A673 (cell line): ENCODE results near the gene VPS16. TPM values are rescaled to one million over a fixed set of nuclear protein-coding genes. Genes with fewer than 3 reads are reported as not detected.

ENCODE experiments used
- BruUV-seq: library from RNA; stranded (reverse); fragments of 400-500 nt; replicated peaks from 2 replicates; lab custom pipeline; 2021; lab: Mats Ljungman, UMichigan
- CTCF ChIA-PET: fragments of 300-600 bp; sonication (Branson Sonifier 250); formaldehyde crosslinking; loops from one replicate; lab custom pipeline; 2022; ENCODE audit warnings: antibody characterized with exemption; lab: Charles Lee
- POLR2A ChIA-PET: fragments of 300-600 bp; sonication (Branson Sonifier 250); formaldehyde crosslinking; loops from one replicate; lab custom pipeline; 2022; ENCODE audit warnings: antibody characterized with exemption; ENCODE audit not compliant: low non-redundant PET; lab: Charles Lee
- DNase-seq: peaks from one replicate; pipeline ENCODE4 v3.0.0-alpha.2; 2015; ENCODE audit warnings: low spot score
- H3K27ac ChIP-seq: fragments of 200-600 bp; sonication (generic); 2 replicates; pipeline ENCODE4 v1.5.1; 2016; ENCODE audit warnings: mixed run types, low read depth, mild to moderate bottlenecking, mixed read lengths, antibody characterized with exemption, low read length; ENCODE audit not compliant: poor library complexity, severe bottlenecking
- H3K27me3 ChIP-seq: fragments of 200-600 bp; sonication (generic); replicated peaks from 2 replicates; pipeline ENCODE4 v1.6.1; 2017; ENCODE audit warnings: mixed run types, low read depth, mild to moderate bottlenecking, mixed read lengths, antibody characterized with exemption, low read length; ENCODE audit not compliant: insufficient read depth, poor library complexity
- H3K36me3 ChIP-seq: fragments of 200-600 bp; sonication (generic); 2 replicates; pipeline ENCODE4 v1.6.1; 2016; ENCODE audit warnings: mixed run types, mild to moderate bottlenecking, mixed read lengths, antibody characterized with exemption, low read length; ENCODE audit not compliant: insufficient read depth, poor library complexity, severe bottlenecking
- H3K4me1 ChIP-seq: fragments of 200-600 bp; sonication (generic); 2 replicates; pipeline ENCODE4 v1.6.1; 2017; ENCODE audit warnings: mixed run types, mild to moderate bottlenecking, mixed read lengths, antibody characterized with exemption, low read length; ENCODE audit not compliant: insufficient read depth, poor library complexity, severe bottlenecking
- H3K4me3 ChIP-seq: fragments of 200-600 bp; sonication (generic); 2 replicates; pipeline ENCODE4 v1.5.1; 2016; ENCODE audit warnings: low read depth, mixed run types, mild to moderate bottlenecking, mixed read lengths, low read length; ENCODE audit not compliant: poor library complexity, severe bottlenecking
- H3K9me3 ChIP-seq: fragments of 200-600 bp; sonication (generic); 2 replicates; pipeline ENCODE4 v1.6.1; 2016; ENCODE audit warnings: mixed run types, low read depth, mild to moderate bottlenecking, mixed read lengths, antibody characterized with exemption, low read length; ENCODE audit not compliant: poor library complexity, severe bottlenecking
- EZH2 ChIP-seq: fragments of 200-600 bp; sonication (generic); IDR thresholded peaks from 2 replicates; pipeline ENCODE4 v1.6.1; 2017; ENCODE audit warnings: borderline replicate concordance, low read depth, mild to moderate bottlenecking, mixed read lengths, antibody characterized with exemption, low read length; ENCODE audit not compliant: poor library complexity, severe bottlenecking
- intact Hi-C: fragments of 100-400 bp; cut with micrococcal nuclease; formaldehyde crosslinking; loops from one replicate; pipeline ENCODE4 v1.10.0; 2022; ENCODE audit not compliant: unreplicated experiment
- total RNA-seq: library from RNA; stranded (reverse); gene quantifications from 2 replicates; pipeline ENCODE4 v1.2.3, GENCODE V29; 2021
- TF ChIP-seq, protein P1 (sequence below): fragments of 300-800, 200-600 bp; sonication (generic); conservative IDR thresholded peaks from 2 replicates; pipeline ENCODE4 v1.5.1; 2017; ENCODE audit warnings: low read depth, mild to moderate bottlenecking, antibody characterized with exemption, low read length, moderate library complexity, mixed read lengths

VPS16 gene
- total RNA-seq, 1 experiment from 2014 or later = 37.8 TPM

GRCh38 chr20:2801286-2801728, 39.2 kb upstream of the VPS16 start:
- TF ChIP-seq, protein P1, sequence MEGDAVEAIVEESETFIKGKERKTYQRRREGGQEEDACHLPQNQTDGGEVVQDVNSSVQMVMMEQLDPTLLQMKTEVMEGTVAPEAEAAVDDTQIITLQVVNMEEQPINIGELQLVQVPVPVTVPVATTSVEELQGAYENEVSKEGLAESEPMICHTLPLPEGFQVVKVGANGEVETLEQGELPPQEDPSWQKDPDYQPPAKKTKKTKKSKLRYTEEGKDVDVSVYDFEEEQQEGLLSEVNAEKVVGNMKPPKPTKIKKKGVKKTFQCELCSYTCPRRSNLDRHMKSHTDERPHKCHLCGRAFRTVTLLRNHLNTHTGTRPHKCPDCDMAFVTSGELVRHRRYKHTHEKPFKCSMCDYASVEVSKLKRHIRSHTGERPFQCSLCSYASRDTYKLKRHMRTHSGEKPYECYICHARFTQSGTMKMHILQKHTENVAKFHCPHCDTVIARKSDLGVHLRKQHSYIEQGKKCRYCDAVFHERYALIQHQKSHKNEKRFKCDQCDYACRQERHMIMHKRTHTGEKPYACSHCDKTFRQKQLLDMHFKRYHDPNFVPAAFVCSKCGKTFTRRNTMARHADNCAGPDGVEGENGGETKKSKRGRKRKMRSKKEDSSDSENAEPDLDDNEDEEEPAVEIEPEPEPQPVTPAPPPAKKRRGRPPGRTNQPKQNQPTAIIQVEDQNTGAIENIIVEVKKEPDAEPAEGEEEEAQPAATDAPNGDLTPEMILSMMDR = no peak
- TF ChIP-seq EZH2 = no peak
- H3K27ac ChIP-seq = no peak overlapping the region
- no peaks in the 10 kb centered on the region for H3K36me3 ChIP-seq
- ChIA-PET CTCF (no interaction called here), POLR2A (no interaction called here)
- DNase-seq = no peak
- H3K4me1 ChIP-seq = peaks cover 5% of the 10 kb centered on the region
- H3K27me3 ChIP-seq = peaks cover 70% of the 10 kb centered on the region
- H3K4me3 ChIP-seq = no peak overlapping the region
- H3K9me3 ChIP-seq = no peaks in the 10 kb centered on the region
- intact Hi-C loops = no loop called here
- BruUV-seq = no TSS peak

DNA sequence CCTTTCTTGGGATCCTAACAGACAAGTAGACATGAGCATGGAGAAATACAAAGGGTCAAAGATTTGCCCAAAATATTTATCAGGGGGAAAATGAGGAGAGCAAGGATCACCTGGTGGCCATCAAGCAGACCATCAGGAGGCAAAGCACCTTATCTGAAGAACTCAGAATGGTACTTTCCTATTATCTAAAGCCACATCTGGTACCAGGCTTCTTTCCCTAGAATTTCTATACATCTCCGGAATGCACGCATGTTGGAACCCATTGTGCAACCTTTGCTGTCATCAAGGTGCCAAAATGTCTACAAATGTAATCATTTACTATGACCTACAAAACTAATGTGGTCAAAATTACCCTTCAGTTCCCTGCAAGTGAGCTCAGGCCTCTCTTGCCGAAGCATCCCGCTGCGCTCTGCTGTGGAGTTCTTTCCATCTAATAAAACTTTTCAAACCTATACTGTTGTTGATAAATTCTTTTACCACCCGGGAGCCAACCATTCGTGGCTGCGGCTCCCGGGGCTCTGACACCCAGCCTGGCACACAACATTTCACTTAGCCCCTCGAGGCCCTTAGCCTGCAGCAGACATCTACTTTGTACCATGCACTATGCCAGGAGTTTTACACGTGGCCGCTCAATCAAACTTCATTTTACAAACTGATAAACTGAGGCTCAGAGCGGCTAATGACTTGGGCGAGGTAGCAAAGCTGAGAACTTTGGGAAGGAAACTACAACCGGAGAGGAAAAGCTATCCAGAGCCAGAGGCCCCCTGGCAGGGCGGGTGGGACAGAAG, 36.3 kb upstream of the VPS16 start:
- no peak for DNase-seq
- H3K36me3 ChIP-seq = no peaks in the 10 kb centered on the region
- peaks cover 66% of the 10 kb centered on the region for H3K27me3 ChIP-seq
- H3K27ac ChIP-seq = no peak overlapping the region
- no peaks in the 10 kb centered on the region for H3K9me3 ChIP-seq
- peaks cover 5% of the 10 kb centered on the region for H3K4me1 ChIP-seq
- POLR2A ChIA-PET = no interaction called here
- intact Hi-C loops = no loop called here
- CTCF ChIA-PET = interaction anchor here (0.9 kb wide), 1 partner anchor 49 kb away, joined by 3 read pairs; no protein-coding TSS in a partner anchor
- no peak overlapping the region for H3K4me3 ChIP-seq
- TF ChIP-seq, protein P1 = no peak
- TF ChIP-seq EZH2 = no peak
- no TSS peak for BruUV-seq

DNA sequence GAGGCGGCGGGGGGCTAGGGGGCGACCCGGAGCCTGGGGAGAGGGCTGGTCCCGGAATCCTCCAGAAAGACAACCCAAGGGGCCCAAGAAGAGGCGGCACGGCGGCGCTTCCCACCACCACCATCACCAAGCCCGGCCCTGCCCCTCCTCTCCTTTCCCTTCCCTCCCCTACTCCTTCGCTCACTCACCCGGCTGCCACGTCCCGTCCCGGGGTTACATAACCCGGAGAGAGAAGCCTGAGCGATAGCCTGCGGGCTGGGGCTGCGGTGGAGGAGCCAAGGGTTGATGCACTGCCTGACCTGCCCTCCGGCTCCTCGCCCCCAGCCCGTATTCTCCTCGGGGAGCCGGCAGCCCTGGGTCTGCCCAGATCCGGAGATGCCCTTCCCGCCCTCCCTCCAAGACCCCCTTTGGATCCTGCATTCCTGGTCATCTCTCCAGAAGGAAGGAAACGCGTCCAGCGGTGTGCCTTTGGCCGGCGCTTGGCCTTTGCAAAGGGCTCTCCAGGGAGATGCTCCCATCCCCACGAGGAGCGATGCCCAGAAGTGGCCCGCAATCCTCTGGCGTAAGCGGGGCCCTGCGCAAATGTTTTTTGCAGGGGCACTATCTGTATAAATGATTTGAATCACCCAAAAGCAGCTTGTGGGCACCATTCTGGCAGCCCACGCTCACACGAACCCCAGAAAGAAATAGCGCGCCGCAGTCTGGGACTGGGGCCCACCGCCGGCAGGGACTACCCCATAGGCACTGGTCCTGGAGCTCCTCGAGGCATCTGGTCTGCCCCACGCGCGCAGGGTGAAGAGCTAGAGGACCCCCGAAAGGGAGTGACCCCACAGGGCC, 35.5 kb upstream of the VPS16 start:
- no peak for TF ChIP-seq EZH2
- TF ChIP-seq, protein P1 = no peak
- intact Hi-C loops = no loop called here
- BruUV-seq = no TSS peak
- H3K36me3 ChIP-seq = no peaks in the 10 kb centered on the region
- POLR2A ChIA-PET = no interaction called here
- H3K27ac ChIP-seq = no peak overlapping the region
- CTCF ChIA-PET = interaction anchor here (0.9 kb wide), 1 partner anchor 49 kb away, joined by 3 read pairs; no protein-coding TSS in a partner anchor
- H3K27me3 ChIP-seq = peaks cover 58% of the 10 kb centered on the region
- no peak overlapping the region for H3K4me3 ChIP-seq
- H3K4me1 ChIP-seq = no peaks in the 10 kb centered on the region
- no peaks in the 10 kb centered on the region for H3K9me3 ChIP-seq
- no peak for DNase-seq
